Subcutaneous adipose tissue (tissue), 4 donors: ENCODE measurements around the gene IGF2BP3. TPM values are rescaled to one million over a fixed set of nuclear protein-coding genes. Genes with fewer than 3 reads are reported as not detected.

ENCODE experiments used
- CTCF ChIP-seq: fragments of 450-650 bp; IDR thresholded peaks from one replicate; pipeline ENCODE4 v1.5.1; 2016; ENCODE audit warnings: low read depth, mild to moderate bottlenecking, control low read depth, antibody characterized with exemption, moderate library complexity
- total RNA-seq, 4 donors: library from RNA; depleted of rRNA; stranded (reverse); fragments of >200 nt; gene quantifications; one replicate each; pipeline ENCODE4 v1.1.0, GENCODE V29; 2016

The IGF2BP3 gene
- total RNA-seq, 4 donors from 2014 or later: 0.94 to 3.6 (median 1.8) TPM

- TF ChIP-seq CTCF: no peak
These were observed 170.5 kb downstream of the IGF2BP3 start for GRCh38 chr7:23299770-23300300.

- no peak for TF ChIP-seq CTCF
These were observed 171.2 kb downstream of the IGF2BP3 start, which contains the start of gene MALSU1 for GRCh38 chr7:23298885-23299769. Gene MALSU1 (plus strand): TSS chr7:23299339. CDS start chr7:23299353, 14 bp downstream.

GRCh38 chr7:23298141-23298881 is 172.0 kb downstream of the IGF2BP3 start:
- no peak for TF ChIP-seq CTCF

DNA sequence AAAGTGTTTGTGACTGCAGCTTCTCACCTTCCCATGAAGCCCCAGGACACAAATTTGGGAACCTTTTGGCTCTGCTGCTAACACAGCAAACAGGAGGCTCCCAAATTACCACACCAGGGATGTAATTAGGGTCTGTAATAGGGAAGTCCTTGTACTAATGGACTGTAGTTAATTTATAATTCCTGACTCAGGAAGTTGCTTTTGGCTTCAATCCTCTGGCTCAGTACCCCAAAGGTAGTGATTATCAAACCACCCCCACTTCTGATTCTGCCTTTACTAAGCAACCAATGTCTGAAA is 174.9 kb downstream of the IGF2BP3 start:
- no peak for TF ChIP-seq CTCF

- TF ChIP-seq CTCF: no peak
These were observed 175.5 kb downstream of the IGF2BP3 start for GRCh38 chr7:23294549-23295400.

GRCh38 chr7:23293500-23294073 is 176.7 kb downstream of the IGF2BP3 start:
- TF ChIP-seq CTCF: no peak
